Astrocyte (in vitro differentiated cells and primary cell): Measurements from ENCODE around the gene ZNF24. TPM values are rescaled to one million over a fixed set of nuclear protein-coding genes. Genes with fewer than 3 reads are reported as not detected.

Experiments
- DNase-seq: peaks from one replicate; pipeline ENCODE4 v3.0.0-alpha.2; 2010; ENCODE audit warnings: low read depth
- FAIRE-seq: peaks from 2 replicates; lab custom pipeline; 2011; peaks lifted over from hg19 to GRCh38; lab: Jason Lieb, UNC
- H2AFZ ChIP-seq: 2 replicates; pipeline ENCODE4 v1.6.0; 2012; ENCODE audit warnings: low read depth, low read length, inconsistent platforms
- H3K27ac ChIP-seq: 2 replicates; pipeline ENCODE4 v1.5.1; 2011; ENCODE audit warnings: low read depth, low read length, inconsistent platforms
- H3K27me3 ChIP-seq: 2 replicates; pipeline ENCODE4 v1.6.0; 2011; ENCODE audit warnings: low read length, inconsistent platforms; ENCODE audit not compliant: insufficient read depth
- H3K36me3 ChIP-seq: 2 replicates; pipeline ENCODE4 v1.5.1; 2011; ENCODE audit warnings: low read length, inconsistent platforms; ENCODE audit not compliant: insufficient read depth
- H3K4me1 ChIP-seq: 2 replicates; pipeline ENCODE4 v1.5.1; 2011; ENCODE audit warnings: low read length, inconsistent platforms; ENCODE audit not compliant: insufficient read depth
- H3K4me2 ChIP-seq: 2 replicates; pipeline ENCODE4 v1.6.0; 2012; ENCODE audit warnings: low read length, inconsistent platforms
- H3K4me3 ChIP-seq: 2 replicates; pipeline ENCODE4 v1.5.1; 2011; ENCODE audit warnings: low read depth, mild to moderate bottlenecking, low read length, inconsistent platforms; ENCODE audit not compliant: insufficient read depth
- H3K79me2 ChIP-seq: 2 replicates; pipeline ENCODE4 v1.6.0; 2012; ENCODE audit warnings: mild to moderate bottlenecking, low read length, inconsistent platforms; ENCODE audit not compliant: insufficient read depth
- H3K9ac ChIP-seq: 2 replicates; pipeline ENCODE4 v1.6.0; 2012; ENCODE audit warnings: mild to moderate bottlenecking, low read length, inconsistent platforms
- H3K9me3 ChIP-seq: 2 replicates; pipeline ENCODE4 v1.5.1; 2012; ENCODE audit warnings: low read depth, mild to moderate bottlenecking, low read length, inconsistent platforms; ENCODE audit not compliant: insufficient read depth
- H4K20me1 ChIP-seq: 2 replicates; pipeline ENCODE4 v1.6.0; 2012; ENCODE audit warnings: low read length, inconsistent platforms; ENCODE audit not compliant: insufficient read depth
- H3K27ac Mint-ChIP-seq: one replicate; pipeline ENCODE4 v1.8.0; 2021; ENCODE audit warnings: mild to moderate bottlenecking, mixed read lengths; ENCODE audit not compliant: unreplicated experiment
- H3K27me3 Mint-ChIP-seq: one replicate; pipeline ENCODE4 v1.8.0; 2021; ENCODE audit warnings: low read depth, mixed read lengths; ENCODE audit not compliant: unreplicated experiment
- H3K36me3 Mint-ChIP-seq: one replicate; pipeline ENCODE4 v1.8.0; 2021; ENCODE audit warnings: low read depth, mixed read lengths; ENCODE audit not compliant: unreplicated experiment
- H3K4me1 Mint-ChIP-seq: one replicate; pipeline ENCODE4 v1.8.0; 2021; ENCODE audit warnings: low read depth, mixed read lengths; ENCODE audit not compliant: unreplicated experiment
- H3K4me3 Mint-ChIP-seq: one replicate; pipeline ENCODE4 v1.8.0; 2021; ENCODE audit warnings: mild to moderate bottlenecking, moderate library complexity, mixed read lengths; ENCODE audit not compliant: unreplicated experiment
- H3K9me3 Mint-ChIP-seq: one replicate; pipeline ENCODE4 v1.8.0; 2021; ENCODE audit warnings: mild to moderate bottlenecking, mixed read lengths; ENCODE audit not compliant: unreplicated experiment
- EZH2 ChIP-seq: IDR thresholded peaks from 2 replicates; pipeline ENCODE4 v1.6.1; 2012; ENCODE audit warnings: mild to moderate bottlenecking, low read length, inconsistent platforms; ENCODE audit not compliant: insufficient read depth
- total RNA-seq: library from RNA; stranded (reverse); gene quantifications from 2 replicates; pipeline ENCODE4 v1.2.1, GENCODE V29; 2021
- TF ChIP-seq, protein P1 (sequence below): IDR thresholded peaks from 2 replicates; pipeline ENCODE4 v1.5.1; 2011; ENCODE audit warnings: low read depth, mild to moderate bottlenecking, inconsistent platforms, low read length, moderate library complexity; ENCODE audit not compliant: insufficient read depth

Gene ZNF24
- total RNA-seq, 1 donor from 2014 or later, result 55.6 TPM

- Histone ChIP-seq H3K27ac (no peak overlapping the region), H2AFZ (no peak overlapping the region), H3K36me3 (no peaks in the 10 kb centered on the region), H3K9ac (no peak overlapping the region), H3K4me2 (no peak overlapping the region), H3K4me1 (no peaks in the 10 kb centered on the region), H3K27me3 (no peaks in the 10 kb centered on the region), H4K20me1 (no peaks in the 10 kb centered on the region), H3K4me3 (no peak overlapping the region), H3K79me2 (no peaks in the 10 kb centered on the region), H3K9me3 (peaks cover 8% of the 10 kb centered on the region)
- H3K4me1 Mint-ChIP-seq, result no peaks in the 10 kb centered on the region
- DNase-seq (no peak), FAIRE-seq (no peak)
- peaks cover 12% of the 10 kb centered on the region for H3K9me3 Mint-ChIP-seq
- TF ChIP-seq, protein P1, sequence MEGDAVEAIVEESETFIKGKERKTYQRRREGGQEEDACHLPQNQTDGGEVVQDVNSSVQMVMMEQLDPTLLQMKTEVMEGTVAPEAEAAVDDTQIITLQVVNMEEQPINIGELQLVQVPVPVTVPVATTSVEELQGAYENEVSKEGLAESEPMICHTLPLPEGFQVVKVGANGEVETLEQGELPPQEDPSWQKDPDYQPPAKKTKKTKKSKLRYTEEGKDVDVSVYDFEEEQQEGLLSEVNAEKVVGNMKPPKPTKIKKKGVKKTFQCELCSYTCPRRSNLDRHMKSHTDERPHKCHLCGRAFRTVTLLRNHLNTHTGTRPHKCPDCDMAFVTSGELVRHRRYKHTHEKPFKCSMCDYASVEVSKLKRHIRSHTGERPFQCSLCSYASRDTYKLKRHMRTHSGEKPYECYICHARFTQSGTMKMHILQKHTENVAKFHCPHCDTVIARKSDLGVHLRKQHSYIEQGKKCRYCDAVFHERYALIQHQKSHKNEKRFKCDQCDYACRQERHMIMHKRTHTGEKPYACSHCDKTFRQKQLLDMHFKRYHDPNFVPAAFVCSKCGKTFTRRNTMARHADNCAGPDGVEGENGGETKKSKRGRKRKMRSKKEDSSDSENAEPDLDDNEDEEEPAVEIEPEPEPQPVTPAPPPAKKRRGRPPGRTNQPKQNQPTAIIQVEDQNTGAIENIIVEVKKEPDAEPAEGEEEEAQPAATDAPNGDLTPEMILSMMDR, result no peak
- no peak for TF ChIP-seq EZH2
- peaks cover 5% of the 10 kb centered on the region for H3K36me3 Mint-ChIP-seq
- H3K27ac Mint-ChIP-seq, result no peak overlapping the region
- no peak overlapping the region for H3K4me3 Mint-ChIP-seq
- H3K27me3 Mint-ChIP-seq, result no peaks in the 10 kb centered on the region
Observed at GRCh38 chr18:35352778-35353177, 8.6 kb upstream of the ZNF24 start.

DNA sequence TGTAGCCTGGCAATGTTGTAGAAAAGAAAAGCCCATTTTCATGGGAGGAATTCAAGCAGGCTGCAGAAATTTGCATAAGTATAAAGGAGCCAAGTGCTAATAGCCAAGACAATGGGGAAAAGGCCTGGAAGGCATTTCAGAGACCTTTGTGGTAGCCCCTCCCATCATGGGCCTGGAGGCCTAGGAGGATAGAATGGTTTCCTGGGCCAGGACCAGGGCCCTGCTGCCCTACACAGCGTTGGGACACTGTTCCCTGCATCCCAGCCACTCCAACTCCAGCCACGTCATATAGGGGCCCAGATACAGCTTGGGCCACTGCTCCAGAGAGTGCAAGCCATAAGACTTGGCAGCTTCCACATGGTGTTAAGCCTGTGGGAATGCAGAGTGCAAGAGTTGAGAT, 8.1 kb upstream of the ZNF24 start:
- Histone ChIP-seq H3K4me3 (no peak overlapping the region), H3K4me1 (no peaks in the 10 kb centered on the region), H4K20me1 (no peaks in the 10 kb centered on the region), H3K9ac (no peak overlapping the region), H3K9me3 (peaks cover 8% of the 10 kb centered on the region), H3K27me3 (no peaks in the 10 kb centered on the region), H3K79me2 (no peaks in the 10 kb centered on the region), H2AFZ (no peak overlapping the region), H3K36me3 (no peaks in the 10 kb centered on the region), H3K27ac (no peak overlapping the region), H3K4me2 (no peak overlapping the region)
- Mint-ChIP-seq H3K9me3 (peaks cover 12% of the 10 kb centered on the region), H3K4me1 (no peaks in the 10 kb centered on the region), H3K27ac (no peak overlapping the region), H3K27me3 (peaks cover 1% of the 10 kb centered on the region), H3K4me3 (no peak overlapping the region), H3K36me3 (peaks cover 5% of the 10 kb centered on the region)
- no peak for FAIRE-seq
- no peak for DNase-seq
- TF ChIP-seq EZH2, result no peak

GRCh38 chr18:35348001-35348400, 3.8 kb upstream of the ZNF24 start:
- peaks cover 2% of the 10 kb centered on the region for H3K27me3 Mint-ChIP-seq
- H3K79me2 ChIP-seq, result peaks cover 15% of the 10 kb centered on the region
- DNase-seq (no peak), FAIRE-seq (no peak)
- no peaks in the 10 kb centered on the region for H3K4me1 Mint-ChIP-seq
- H3K9me3 ChIP-seq, result peaks cover 8% of the 10 kb centered on the region
- H3K9ac ChIP-seq, result no peak overlapping the region
- no peak overlapping the region for H3K27ac Mint-ChIP-seq
- no peak overlapping the region for H3K4me2 ChIP-seq
- H4K20me1 ChIP-seq, result peaks cover 8% of the 10 kb centered on the region
- no peak overlapping the region for H2AFZ ChIP-seq
- H3K9me3 Mint-ChIP-seq, result peaks cover 8% of the 10 kb centered on the region
- H3K27ac ChIP-seq, result no peak overlapping the region
- H3K36me3 Mint-ChIP-seq, result peaks cover 5% of the 10 kb centered on the region
- H3K27me3 ChIP-seq, result no peaks in the 10 kb centered on the region
- no peak overlapping the region for H3K4me3 ChIP-seq
- no peak overlapping the region for H3K4me3 Mint-ChIP-seq
- peaks cover 8% of the 10 kb centered on the region for H3K4me1 ChIP-seq
- H3K36me3 ChIP-seq, result no peaks in the 10 kb centered on the region
- TF ChIP-seq, protein P1, result no peak
- TF ChIP-seq EZH2, result no peak
